ENCODE data around the gene IL17B. TPM values are rescaled to one million over a fixed set of nuclear protein-coding genes. Genes with fewer than 3 reads are reported as not detected.

The IL17B gene
- total and polyA plus RNA-seq, 9 of the 15 experiments (the other 6 are each of a cell fraction or from before 2014, with no cell fraction given): 0.28 to 2.6 (median 0.53) TPM; not detected in 2

- intact Hi-C loops (cut with micrococcal nuclease): no loop called here
- peaks cover 18 to 30% of the 10 kb centered on the region in 2 experiments for H3K4me1 ChIP-seq (replicated peaks in 1 of 2; ENCODE audit: control insufficient read depth in 2 of 2, insufficient read depth in 2 of 2, low read length in 2 of 2)
- no peak overlapping the region for H2AFZ ChIP-seq (ENCODE audit: low read depth, low read length)
- no peak overlapping the region for H3K4me2 ChIP-seq (ENCODE audit: insufficient read depth, low read length)
- FAIRE-seq: no peak
- H4K20me1 ChIP-seq (replicated peaks; ENCODE audit: control insufficient read depth, insufficient read depth, low read length): no peaks in the 10 kb centered on the region
- CTCF ChIA-PET (ENCODE audit: low intra/inter-chr PET ratio): interaction anchor here (0.7 kb wide), 2 partner anchors 138 to 159 kb away, joined by 3 to 4 read pairs; no protein-coding TSS in a partner anchor
- H3K9me1 ChIP-seq (ENCODE audit: control insufficient read depth, insufficient read depth, low read length): no peaks in the 10 kb centered on the region
- no peak overlapping the region for H3K27ac ChIP-seq (ENCODE audit: extremely low read depth, low read depth, low read length)
- H3K9ac ChIP-seq (ENCODE audit: insufficient read depth in 1 of 2, low read depth in 2 of 2, low read length in 2 of 2): no peak overlapping the region
- H3K9me3 ChIP-seq (replicated peaks; ENCODE audit: control insufficient read depth, insufficient read depth, low read depth, low read length): no peaks in the 10 kb centered on the region
- no peak for DNase-seq (ENCODE audit: extremely low read depth in 1 of 4, low spot score in 3 of 4)
- no peak for TF ChIP-seq ZNF592 (IDR thresholded peaks at IDR 0.05)
- TF ChIP-seq TAF9B (IDR thresholded peaks at IDR 0.05; ENCODE audit: partially characterized antibody): no peak
- TF ChIP-seq CC2D1A (IDR thresholded peaks at IDR 0.05): no peak
- TF ChIP-seq ZNF785 (CRISPR knock-in tag; IDR thresholded peaks at IDR 0.05): no peak
- no peak for TF ChIP-seq CCNT2 (IDR thresholded peaks at IDR 0.05; ENCODE audit: borderline replicate concordance, extremely low read depth, insufficient read length, low read depth, low read length)
- no peak for TF ChIP-seq NFATC3 (IDR thresholded peaks at IDR 0.05)
- TF ChIP-seq DMBX1 (CRISPR knock-in tag; IDR thresholded peaks at IDR 0.05; ENCODE audit: borderline replicate concordance): no peak
- TF ChIP-seq ZNF121 (CRISPR knock-in tag; conservative IDR thresholded peaks at IDR 0.05): no peak
- TF ChIP-seq TBL1XR1 (IDR thresholded peaks at IDR 0.05; ENCODE audit: low read length in 2 of 2): no peak
- TF ChIP-seq ZNF436 (CRISPR knock-in tag; IDR thresholded peaks at IDR 0.05): no peak
- peaks cover 3% of the 10 kb centered on the region; the same call in 2 of the 3 replicates for H3K79me2 ChIP-seq (ENCODE audit: control insufficient read depth, insufficient read depth, low read length)
- ATAC-seq: no peak
- 46% methylated on average over 4 of the region's 4 CpGs for WGBS (ENCODE audit: insufficient coverage, low coverage, missing lambda C conversion rate)
- in situ Hi-C loops (cut with MboI): loop anchor here (5.0 kb wide), 1 partner anchor 40 kb away; no protein-coding TSS in a partner anchor
- no peaks in the 10 kb centered on the region for H3K36me3 ChIP-seq (ENCODE audit: control insufficient read depth, insufficient read depth, low read length)
- BruUV-seq (replicated peaks): no TSS peak
- H3K27me3 ChIP-seq (ENCODE audit: control insufficient read depth in 2 of 2, insufficient read depth in 2 of 2, low read length in 2 of 2): no peaks in the 10 kb centered on the region
- POLR2A ChIA-PET: no interaction called here
- no peak overlapping the region for H3K4me3 ChIP-seq
Observed at GRCh38 chr5:149427374-149427773, 48.3 kb upstream of the IL17B start.

All from K562 (cell line).